ENCODE measurements around the gene NEK3.

GRCh38 chr13:52173373-52173772, 14.0 kb upstream of the NEK3 start:
- no peak for TF ChIP-seq REST (IDR thresholded peaks at IDR 0.05)
- TF ChIP-seq CTCF (IDR thresholded peaks at IDR 0.05; ENCODE audit: low read depth, low read length, missing input control) = no peak
- TF ChIP-seq RAD21 (IDR thresholded peaks at IDR 0.05) = peak; percentile 16 to 19
- no peak for TF ChIP-seq EGR1 (IDR thresholded peaks at IDR 0.05; ENCODE audit: low read depth in 2 of 2)
- TF ChIP-seq NR2F2 (IDR thresholded peaks at IDR 0.05) = no peak
- peak; percentile 48 to 51 for TF ChIP-seq HNF4A (conservative IDR thresholded peaks at IDR 0.05)
